Right cardiac atrium (tissue), 5 donors: ENCODE data around the gene RNF223. TPM values are rescaled to one million over a fixed set of nuclear protein-coding genes. Genes with fewer than 3 reads are reported as not detected.

Experiments used
- ATAC-seq, 2 donors: fragments of 200-7000 bp; cut with Tn5 transposase; one replicate each; pipeline versions ENCODE4 v1.8.0 to v1.9.1; 2020; ENCODE audit warnings: moderate library complexity in 2 of 2, mild to moderate bottlenecking in 1 of 2
- DNase-seq, 3 donors: peaks; one replicate each; pipeline ENCODE4 v3.0.0-alpha.2; 2020
- H3K27ac ChIP-seq: one replicate; pipeline ENCODE4 v1.5.1; 2013; ENCODE audit warnings: mild to moderate bottlenecking, low read length, control low read depth, moderate library complexity
- H3K27me3 ChIP-seq: one replicate; pipeline ENCODE4 v1.6.1; 2013; ENCODE audit not compliant: control insufficient read depth, insufficient read depth
- H3K4me1 ChIP-seq: one replicate; pipeline ENCODE4 v1.6.1; 2013; ENCODE audit warnings: low read length; ENCODE audit not compliant: control insufficient read depth, insufficient read depth
- H3K4me3 ChIP-seq: one replicate; pipeline ENCODE4 v1.5.1; 2013; ENCODE audit warnings: low read length, control low read depth
- H3K9me3 ChIP-seq: one replicate; pipeline ENCODE4 v1.6.1; 2013; ENCODE audit warnings: low read length; ENCODE audit not compliant: control insufficient read depth
- WGBS: extraction: QIAGEN DNeasy Blood & Tissue Kit; methylation state at CpG from one replicate; pipeline ENCODE4 v1.1.7; 2013; 5-methylcytosine and 5-hydroxymethylcytosine counted together
- intact Hi-C, 4 donors: fragments of 100-400 bp; cut with DNase I; formaldehyde crosslinking; loops; one replicate each; pipeline versions ENCODE4 v1.11.0 to v1.14.0; 2022 to 2023
- polyA plus RNA-seq: library from polyadenylated mRNA; stranded (reverse); fragments of 200-250 nt; gene quantifications from one replicate; pipeline ENCODE4 v1.2.3, GENCODE V29; 2013
- total RNA-seq, 4 donors: library from RNA; stranded (reverse); fragmentation: NEBNext Ultra II Directional; extraction: Animal tissue kit (Norgen Biotek cat#: 25700); gene quantifications; one replicate each; pipeline ENCODE4 v1.2.1, GENCODE V29; 2021
- donor health status: healthy with polysubstance abuse.
- donor health status: DM: no; HTN: yes; CAD: no.
- donor health status: DM: no; HTN: no; CAD: no.
- donor health status: DM: no; HTN: yes; CAD: no; lungs with severe emphysema.
- donor health status: DM: yes; HTN: yes; CAD: no.

RNF223 gene
- total and polyA plus RNA-seq, 5 donors = not detected

DNA sequence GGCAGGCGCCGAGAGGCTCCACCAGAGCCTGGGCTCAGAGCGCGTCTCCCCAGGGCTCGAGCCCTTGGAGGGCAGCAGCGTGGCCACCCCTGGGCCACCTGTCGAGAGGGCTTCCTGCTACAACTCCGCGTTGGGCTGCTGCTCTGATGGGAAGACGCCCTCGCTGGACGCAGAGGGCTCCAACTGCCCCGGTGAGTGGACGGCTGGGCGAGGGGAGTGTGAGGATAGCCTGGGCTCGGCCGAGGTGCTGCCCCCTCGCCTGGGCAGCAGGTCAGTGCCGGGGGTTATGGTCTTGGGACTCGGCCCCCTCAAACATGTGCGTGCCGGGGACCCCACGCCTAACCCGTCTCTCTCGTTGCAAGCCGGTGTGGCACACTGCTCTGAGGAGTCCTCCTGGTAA lies 27.3 kb downstream of the RNF223 start:
- no peaks in the 10 kb centered on the region for H3K4me1 ChIP-seq
- H3K27me3 ChIP-seq = no peaks in the 10 kb centered on the region
- WGBS = 94% methylated on average over 26 of the region's 26 CpGs
- H3K4me3 ChIP-seq = no peak overlapping the region
- no peak overlapping the region for H3K27ac ChIP-seq
- no peak for DNase-seq
- intact Hi-C loops = no loop called here
- no peak for ATAC-seq
- H3K9me3 ChIP-seq = no peaks in the 10 kb centered on the region

DNA sequence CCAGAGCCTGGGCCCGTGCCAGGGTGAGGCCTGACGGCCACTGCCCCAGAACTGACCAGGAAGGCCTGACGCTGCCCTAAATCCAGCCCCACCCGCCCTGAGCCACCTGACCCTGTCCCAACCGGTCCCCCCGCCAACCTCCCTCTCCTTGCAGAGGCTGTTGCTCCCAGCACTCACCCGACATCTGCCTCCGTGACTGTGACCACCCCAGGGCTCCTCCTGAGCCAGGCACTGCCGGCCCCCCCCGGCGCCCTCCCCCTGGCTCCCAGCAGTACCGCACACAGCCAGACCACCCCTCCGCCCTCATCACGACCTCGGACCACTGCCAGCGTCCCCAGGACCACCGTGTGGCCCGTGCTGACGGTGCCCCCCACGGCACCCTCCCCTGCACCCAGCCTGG lies 27.9 kb downstream of the RNF223 start:
- ATAC-seq (no peak), DNase-seq (no peak)
- intact Hi-C loops = no loop called here
- no peaks in the 10 kb centered on the region for H3K4me1 ChIP-seq
- H3K27me3 ChIP-seq = no peaks in the 10 kb centered on the region
- 93% methylated on average over 20 of the region's 20 CpGs for WGBS
- H3K9me3 ChIP-seq = no peaks in the 10 kb centered on the region
- H3K4me3 ChIP-seq = no peak overlapping the region
- H3K27ac ChIP-seq = no peak overlapping the region

DNA sequence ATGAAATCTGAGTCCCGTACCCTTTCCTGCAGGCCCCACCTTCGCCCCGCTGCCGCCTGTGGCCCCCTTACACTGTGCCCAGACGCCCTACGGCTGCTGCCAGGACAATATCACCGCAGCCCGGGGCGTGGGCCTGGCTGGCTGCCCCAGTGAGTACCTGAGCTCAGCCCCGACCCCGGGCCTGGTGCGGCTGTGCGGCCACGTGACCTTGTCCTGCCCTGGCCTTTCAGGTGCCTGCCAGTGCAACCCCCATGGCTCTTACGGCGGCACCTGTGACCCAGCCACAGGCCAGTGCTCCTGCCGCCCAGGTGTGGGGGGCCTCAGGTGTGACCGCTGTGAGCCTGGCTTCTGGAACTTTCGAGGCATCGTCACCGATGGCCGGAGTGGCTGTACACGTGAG lies 29.0 kb downstream of the RNF223 start:
- Histone ChIP-seq H3K9me3 (no peaks in the 10 kb centered on the region), H3K4me3 (no peak overlapping the region), H3K27ac (no peak overlapping the region), H3K27me3 (no peaks in the 10 kb centered on the region), H3K4me1 (no peaks in the 10 kb centered on the region)
- 96% methylated on average over 23 of the region's 23 CpGs for WGBS
- intact Hi-C loops = no loop called here
- DNase-seq (peak in 1 of 3 donors; percentile 55), ATAC-seq (no peak)

DNA sequence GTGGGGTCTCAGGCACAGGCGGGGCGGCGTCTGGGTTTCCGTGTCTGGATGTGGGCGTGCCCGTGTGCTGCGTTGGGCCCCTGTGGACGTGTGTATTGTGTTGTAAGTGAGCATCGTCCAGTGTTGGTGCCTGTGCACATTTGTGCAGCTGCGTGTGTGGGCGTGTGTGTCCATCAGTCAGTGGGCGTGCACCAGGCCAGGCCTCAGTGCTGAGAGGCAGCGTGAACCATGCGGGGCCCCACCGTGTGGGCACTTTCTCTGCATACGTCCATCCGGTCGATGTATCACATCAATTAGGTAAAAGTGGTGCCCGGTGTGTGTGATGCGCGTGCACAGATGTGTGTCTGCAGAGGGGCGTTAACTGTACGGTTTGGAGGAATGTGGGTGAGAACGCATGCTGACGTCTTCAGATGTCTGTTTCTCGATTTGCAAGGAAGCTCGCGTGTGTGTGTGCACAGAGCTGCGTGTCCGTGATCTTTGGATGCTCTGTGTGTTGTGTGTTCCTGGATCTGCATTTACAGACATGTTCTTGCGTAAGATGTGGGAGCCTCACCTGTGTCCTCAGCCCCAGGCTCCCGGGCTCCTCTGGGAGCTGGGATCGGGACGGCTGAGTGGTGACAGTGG lies 29.5 kb downstream of the RNF223 start:
- intact Hi-C loops = no loop called here
- Histone ChIP-seq H3K4me3 (no peak overlapping the region), H3K9me3 (no peaks in the 10 kb centered on the region), H3K4me1 (no peaks in the 10 kb centered on the region), H3K27ac (no peak overlapping the region), H3K27me3 (no peaks in the 10 kb centered on the region)
- WGBS = 92% methylated on average over 34 of the region's 34 CpGs
- DNase-seq = no peak
- ATAC-seq = no peak

DNA sequence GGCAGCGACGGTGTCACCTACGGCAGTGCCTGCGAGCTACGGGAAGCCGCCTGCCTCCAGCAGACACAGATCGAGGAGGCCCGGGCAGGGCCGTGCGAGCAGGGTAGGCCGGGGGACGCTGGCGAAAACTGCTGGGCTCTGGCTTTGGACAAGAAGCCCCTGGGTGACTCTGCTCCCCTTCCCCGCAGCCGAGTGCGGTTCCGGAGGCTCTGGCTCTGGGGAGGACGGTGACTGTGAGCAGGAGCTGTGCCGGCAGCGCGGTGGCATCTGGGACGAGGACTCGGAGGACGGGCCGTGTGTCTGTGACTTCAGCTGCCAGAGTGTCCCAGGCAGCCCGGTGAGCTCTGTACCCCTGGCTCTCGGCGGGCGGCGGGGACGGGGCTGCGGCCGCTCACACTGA lies 30.2 kb downstream of the RNF223 start:
- ATAC-seq (no peak), DNase-seq (no peak)
- no peaks in the 10 kb centered on the region for H3K27me3 ChIP-seq
- WGBS = 96% methylated on average over 33 of the region's 33 CpGs
- no peak overlapping the region for H3K27ac ChIP-seq
- H3K4me1 ChIP-seq = no peaks in the 10 kb centered on the region
- intact Hi-C loops = no loop called here
- no peak overlapping the region for H3K4me3 ChIP-seq
- no peaks in the 10 kb centered on the region for H3K9me3 ChIP-seq

DNA sequence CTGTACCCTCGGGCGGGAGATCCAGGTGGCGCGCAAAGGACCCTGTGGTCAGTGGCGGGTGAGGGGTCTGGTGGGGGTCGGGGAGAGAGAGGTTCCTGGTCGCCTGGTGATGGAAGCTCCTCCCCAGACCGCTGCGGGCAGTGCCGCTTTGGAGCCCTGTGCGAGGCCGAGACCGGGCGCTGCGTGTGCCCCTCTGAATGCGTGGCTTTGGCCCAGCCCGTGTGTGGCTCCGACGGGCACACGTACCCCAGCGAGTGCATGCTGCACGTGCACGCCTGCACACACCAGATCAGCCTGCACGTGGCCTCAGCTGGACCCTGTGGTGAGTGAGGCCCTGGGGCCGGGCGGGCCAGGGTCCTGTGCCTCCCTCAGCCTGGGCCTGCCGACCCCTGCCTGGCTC lies 30.7 kb downstream of the RNF223 start:
- Histone ChIP-seq H3K27me3 (no peaks in the 10 kb centered on the region), H3K9me3 (no peaks in the 10 kb centered on the region), H3K27ac (no peak overlapping the region), H3K4me1 (no peaks in the 10 kb centered on the region), H3K4me3 (no peak overlapping the region)
- ATAC-seq = no peak
- 96% methylated on average over 27 of the region's 27 CpGs for WGBS
- intact Hi-C loops = no loop called here
- no peak for DNase-seq

DNA sequence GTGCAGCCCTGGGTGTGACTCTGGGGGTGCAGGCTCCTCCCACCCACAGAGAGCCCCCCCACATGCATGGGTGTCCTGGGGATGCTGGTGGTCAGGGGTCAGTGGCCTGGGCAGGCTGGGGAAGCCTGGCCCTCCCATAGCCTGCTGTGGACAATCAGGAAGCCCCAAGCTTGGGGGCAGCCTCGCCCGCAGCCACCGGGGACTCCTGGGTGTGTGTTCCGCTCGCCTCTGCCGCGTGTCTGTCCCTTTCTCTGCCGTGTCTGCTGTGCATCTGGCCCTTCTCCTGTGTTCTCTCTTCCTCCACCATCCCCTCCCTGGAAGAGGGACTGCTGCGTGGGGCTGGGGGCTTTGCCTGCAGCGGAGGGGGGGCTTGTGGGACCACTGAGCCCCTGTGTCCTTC lies 31.3 kb downstream of the RNF223 start:
- Histone ChIP-seq H3K27me3 (no peaks in the 10 kb centered on the region), H3K4me3 (no peak overlapping the region), H3K4me1 (no peaks in the 10 kb centered on the region), H3K9me3 (no peaks in the 10 kb centered on the region), H3K27ac (no peak overlapping the region)
- ATAC-seq (no peak), DNase-seq (no peak)
- WGBS = 86% methylated on average over 10 of the region's 10 CpGs
- intact Hi-C loops = no loop called here

DNA sequence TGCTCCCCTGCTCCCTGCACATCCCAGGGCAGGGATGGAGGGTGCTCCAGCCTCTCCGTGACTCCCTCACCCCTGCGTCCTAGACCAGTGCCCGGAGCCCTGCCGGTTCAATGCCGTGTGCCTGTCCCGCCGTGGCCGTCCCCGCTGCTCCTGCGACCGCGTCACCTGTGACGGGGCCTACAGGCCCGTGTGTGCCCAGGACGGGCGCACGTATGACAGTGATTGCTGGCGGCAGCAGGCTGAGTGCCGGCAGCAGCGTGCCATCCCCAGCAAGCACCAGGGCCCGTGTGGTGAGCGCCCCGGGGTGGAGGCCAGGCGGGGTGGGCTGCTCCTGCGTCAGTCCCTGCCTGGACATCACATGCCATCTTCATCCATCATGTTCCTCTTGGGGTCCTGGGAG lies 32.2 kb downstream of the RNF223 start:
- Histone ChIP-seq H3K9me3 (no peaks in the 10 kb centered on the region), H3K27me3 (no peaks in the 10 kb centered on the region), H3K27ac (no peak overlapping the region), H3K4me1 (no peaks in the 10 kb centered on the region), H3K4me3 (no peak overlapping the region)
- DNase-seq (no peak), ATAC-seq (no peak)
- intact Hi-C loops = no loop called here
- WGBS = 93% methylated on average over 25 of the region's 25 CpGs

DNA sequence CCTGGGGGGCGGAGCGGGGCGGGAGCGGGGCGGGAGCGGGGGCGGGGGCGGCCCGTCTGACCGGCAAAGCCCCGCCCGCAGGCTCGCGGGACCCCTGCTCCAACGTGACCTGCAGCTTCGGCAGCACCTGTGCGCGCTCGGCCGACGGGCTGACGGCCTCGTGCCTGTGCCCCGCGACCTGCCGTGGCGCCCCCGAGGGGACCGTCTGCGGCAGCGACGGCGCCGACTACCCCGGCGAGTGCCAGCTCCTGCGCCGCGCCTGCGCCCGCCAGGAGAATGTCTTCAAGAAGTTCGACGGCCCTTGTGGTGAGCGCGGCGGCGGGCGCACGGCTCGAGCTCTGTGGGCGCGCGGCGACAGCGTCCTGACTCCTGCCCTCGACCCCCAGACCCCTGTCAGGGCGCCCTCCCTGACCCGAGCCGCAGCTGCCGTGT lies 33.0 kb downstream of the RNF223 start:
- H3K27ac ChIP-seq = no peak overlapping the region
- ATAC-seq = peak in 1 of 2 donors; percentile 5
- H3K9me3 ChIP-seq = no peaks in the 10 kb centered on the region
- no peak overlapping the region for H3K4me3 ChIP-seq
- WGBS = 61% methylated on average over 52 of the region's 60 CpGs
- intact Hi-C loops = no loop called here
- no peaks in the 10 kb centered on the region for H3K4me1 ChIP-seq
- peak in 1 of 3 donors; percentile 74 for DNase-seq
- H3K27me3 ChIP-seq = no peaks in the 10 kb centered on the region

DNA sequence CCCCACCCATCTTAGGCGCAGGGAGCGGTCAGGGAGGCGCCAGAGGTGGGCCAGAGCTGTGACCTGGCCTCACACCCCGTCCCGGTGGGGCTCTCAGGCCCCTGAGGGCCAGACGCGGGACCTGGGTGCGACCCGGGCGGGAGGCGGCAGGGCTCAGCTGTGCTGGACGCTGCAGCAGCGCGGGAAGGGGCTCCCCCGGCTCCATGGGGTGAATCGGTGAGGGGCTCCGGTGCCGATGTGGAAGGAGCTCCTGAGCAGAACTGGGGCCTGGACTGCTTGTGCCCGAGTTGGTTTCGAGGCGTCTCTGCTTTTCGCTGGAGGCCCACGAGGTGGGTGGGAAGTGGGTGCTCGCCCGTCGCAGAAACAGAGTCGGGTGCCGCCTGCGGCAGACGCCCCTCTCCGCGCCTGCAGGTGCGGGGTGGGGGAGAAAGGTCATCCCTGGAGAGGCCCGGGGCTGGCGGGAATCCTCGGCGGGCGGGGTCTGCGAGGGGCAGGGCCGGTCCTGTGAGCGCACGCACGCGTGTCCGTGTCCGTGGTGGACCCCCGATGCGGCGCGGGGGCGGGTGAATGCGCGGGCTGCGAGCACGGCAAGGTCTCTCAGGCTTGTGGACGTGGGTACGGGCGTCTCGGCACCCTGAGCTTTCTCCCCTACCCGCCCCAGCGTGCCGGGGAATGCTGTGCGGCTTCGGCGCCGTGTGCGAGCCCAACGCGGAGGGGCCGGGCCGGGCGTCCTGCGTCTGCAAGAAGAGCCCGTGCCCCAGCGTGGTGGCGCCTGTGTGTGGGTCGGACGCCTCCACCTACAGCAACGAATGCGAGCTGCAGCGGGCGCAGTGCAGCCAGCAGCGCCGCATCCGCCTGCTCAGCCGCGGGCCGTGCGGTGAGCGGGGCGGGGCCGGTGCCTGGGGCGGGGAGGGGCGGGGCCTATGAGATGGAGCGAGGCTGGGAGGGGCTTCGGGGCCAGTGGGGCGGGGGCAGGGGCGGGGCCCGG lies 33.8 kb downstream of the RNF223 start:
- DNase-seq = peak; percentile 72 to 89 (median 88)
- peak overlapping the region; percentile 4 for H3K4me3 ChIP-seq
- H3K27ac ChIP-seq = no peak overlapping the region
- no peaks in the 10 kb centered on the region for H3K9me3 ChIP-seq
- H3K4me1 ChIP-seq = no peaks in the 10 kb centered on the region
- 6% methylated on average over 99 of the region's 99 CpGs for WGBS
- no peaks in the 10 kb centered on the region for H3K27me3 ChIP-seq
- intact Hi-C loops = no loop called here
- ATAC-seq = peak; percentile 78 to 81

DNA sequence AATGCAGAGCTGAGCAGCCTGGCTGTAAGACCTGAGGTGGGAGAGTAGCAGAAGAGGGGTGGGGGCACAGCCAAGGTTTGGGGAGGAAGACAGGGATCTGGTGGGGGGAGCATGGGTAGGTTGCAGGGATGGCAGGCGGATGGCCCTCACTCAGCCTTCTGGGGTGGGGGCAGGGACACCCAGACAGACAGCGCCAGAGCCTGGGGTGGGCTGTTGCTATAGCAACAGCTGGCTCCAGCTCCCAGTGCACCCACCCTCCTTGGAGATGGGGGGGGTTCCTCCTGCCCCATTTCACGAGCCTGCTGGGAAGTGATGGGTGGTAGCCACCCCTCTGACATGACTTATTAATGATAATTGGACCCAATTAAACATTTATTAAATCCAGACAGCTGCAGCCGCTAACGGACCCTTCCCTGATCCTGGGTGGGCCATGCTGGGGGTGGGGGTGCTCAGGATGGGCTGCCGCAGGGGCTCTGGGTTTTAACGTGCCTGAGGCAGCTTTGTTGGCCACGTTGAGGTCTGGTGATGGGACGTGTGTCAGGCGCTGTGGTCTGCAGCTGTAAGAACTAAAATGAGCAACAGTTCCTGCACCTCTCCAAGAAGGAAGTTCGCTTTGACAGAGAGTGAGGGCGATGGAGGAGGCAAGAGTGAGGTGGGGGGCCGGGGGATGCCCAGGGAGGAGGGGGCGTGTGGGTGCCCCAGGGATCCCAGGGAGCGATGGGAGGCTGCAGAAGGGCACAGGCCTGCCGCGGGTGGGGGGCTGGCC lies 34.8 kb downstream of the RNF223 start:
- H3K4me1 ChIP-seq = no peaks in the 10 kb centered on the region
- ATAC-seq (no peak), DNase-seq (no peak)
- no peaks in the 10 kb centered on the region for H3K27me3 ChIP-seq
- intact Hi-C loops = no loop called here
- no peak overlapping the region for H3K27ac ChIP-seq
- 47% methylated on average over 17 of the region's 17 CpGs for WGBS
- no peak overlapping the region for H3K4me3 ChIP-seq
- H3K9me3 ChIP-seq = no peaks in the 10 kb centered on the region
